CD14-positive monocyte (primary cell): ENCODE measurements around the gene SNAPC4. TPM values are rescaled to one million over a fixed set of nuclear protein-coding genes. Genes with fewer than 3 reads are reported as not detected.

Source experiments
- DNase-seq, 3 donors: peaks; one replicate each; pipeline ENCODE4 v3.0.0-alpha.2; 2011 to 2022
- H2AFZ ChIP-seq: 2 replicates; pipeline ENCODE4 v1.6.0; 2012; ENCODE audit warnings: mild to moderate bottlenecking, low read depth, low read length, inconsistent platforms; ENCODE audit not compliant: insufficient read depth, poor library complexity, severe bottlenecking
- H3K27ac ChIP-seq, 2 donors: 1 replicate in 1 of 2; 2 replicates in 1 of 2; pipeline ENCODE4 v1.5.1; 2012 to 2013; ENCODE audit warnings: low read length in 2 of 2, control low read depth in 1 of 2, inconsistent platforms in 1 of 2, low read depth in 1 of 2, mild to moderate bottlenecking in 1 of 2
- H3K27me3 ChIP-seq, 2 donors: one replicate each; pipeline versions ENCODE4 v1.6.0 to v1.6.1; 2011 to 2013; ENCODE audit warnings: low read length in 2 of 2; ENCODE audit not compliant: control insufficient read depth in 2 of 2, insufficient read depth in 2 of 2
- H3K36me3 ChIP-seq, 2 donors: replicated peaks in 1 of 2; 1 replicate in 1 of 2; 2 replicates in 1 of 2; pipeline versions ENCODE4 v1.5.1 to v1.6.1; 2012 to 2013; ENCODE audit warnings: low read length in 2 of 2, control low read depth in 1 of 2, inconsistent platforms in 1 of 2, mild to moderate bottlenecking in 1 of 2; ENCODE audit not compliant: insufficient read depth in 2 of 2, control insufficient read depth in 1 of 2
- H3K4me1 ChIP-seq, 2 donors: 1 replicate in 1 of 2; 2 replicates in 1 of 2; pipeline versions ENCODE4 v1.5.1 to v1.6.1; 2012 to 2013; ENCODE audit warnings: low read length in 2 of 2, control low read depth in 1 of 2, inconsistent platforms in 1 of 2, mild to moderate bottlenecking in 1 of 2, moderate library complexity in 1 of 2; ENCODE audit not compliant: insufficient read depth in 2 of 2, control insufficient read depth in 1 of 2
- H3K4me2 ChIP-seq: replicated peaks from 2 replicates; pipeline ENCODE3; 2012; ENCODE audit warnings: low read length, moderate library complexity, mild to moderate bottlenecking; ENCODE audit not compliant: poor library complexity, severe bottlenecking; ENCODE audit errors: extremely low read depth
- H3K4me3 ChIP-seq, 3 experiments: fragments of 200-600 bp in 1 of 3; sonication (generic) in 1 of 3; replicated peaks in 1 of 3; 1 replicate in 2 of 3; 2 replicates in 1 of 3; pipeline ENCODE4 v1.5.1; 2011 to 2013; ENCODE audit warnings: low read length in 3 of 3, mild to moderate bottlenecking in 3 of 3, control low read depth in 2 of 3, low read depth in 2 of 3, inconsistent platforms in 1 of 3, moderate library complexity in 1 of 3
- H3K79me2 ChIP-seq: 2 replicates; pipeline ENCODE4 v1.6.0; 2012; ENCODE audit warnings: mild to moderate bottlenecking, control low read depth, inconsistent platforms, low read length, moderate library complexity; ENCODE audit not compliant: insufficient read depth
- H3K9ac ChIP-seq: 2 replicates; pipeline ENCODE4 v1.6.0; 2017; ENCODE audit warnings: low read length, mild to moderate bottlenecking; ENCODE audit not compliant: insufficient read depth, poor library complexity, severe bottlenecking
- H3K9me3 ChIP-seq, 2 donors: replicated peaks in 1 of 2; 1 replicate in 1 of 2; 2 replicates in 1 of 2; pipeline versions ENCODE4 v1.5.1 to v1.6.1; 2012 to 2013; ENCODE audit warnings: low read length in 2 of 2, control low read depth in 1 of 2; ENCODE audit not compliant: control insufficient read depth in 1 of 2, insufficient read depth in 1 of 2
- H4K20me1 ChIP-seq: 2 replicates; pipeline ENCODE4 v1.6.0; 2012; ENCODE audit warnings: mild to moderate bottlenecking, low read length, control low read depth, moderate library complexity; ENCODE audit not compliant: insufficient read depth
- H3K27ac Mint-ChIP-seq, 7 donors: one replicate each; pipeline ENCODE4 v1.8.0; 2020; ENCODE audit warnings: mild to moderate bottlenecking in 7 of 7, mixed read lengths in 7 of 7, moderate library complexity in 6 of 7, inconsistent platforms in 2 of 7
- H3K27me3 Mint-ChIP-seq, 3 donors: one replicate each; pipeline ENCODE4 v1.8.0; 2021 to 2022; ENCODE audit warnings: low read depth in 3 of 3, mild to moderate bottlenecking in 3 of 3, mixed read lengths in 3 of 3, moderate library complexity in 3 of 3, inconsistent platforms in 1 of 3
- H3K36me3 Mint-ChIP-seq, 2 donors: one replicate each; pipeline ENCODE4 v1.8.0; 2020; ENCODE audit warnings: mixed read lengths in 2 of 2, inconsistent platforms in 1 of 2, mild to moderate bottlenecking in 1 of 2
- H3K4me1 Mint-ChIP-seq: one replicate; pipeline ENCODE4 v1.8.0; 2020; ENCODE audit warnings: mild to moderate bottlenecking, mixed read lengths
- H3K4me3 Mint-ChIP-seq, 2 donors: one replicate each; pipeline ENCODE4 v1.8.0; 2020; ENCODE audit warnings: mild to moderate bottlenecking in 2 of 2, mixed read lengths in 2 of 2, moderate library complexity in 1 of 2
- H3K9me3 Mint-ChIP-seq, 7 donors: one replicate each; pipeline ENCODE4 v1.8.0; 2020 to 2022; ENCODE audit warnings: mixed read lengths in 7 of 7, mild to moderate bottlenecking in 6 of 7, moderate library complexity in 6 of 7, inconsistent platforms in 2 of 7
- CTCF ChIP-seq: fragments of 200-600 bp; IDR thresholded peaks from one replicate; pipeline ENCODE4 v1.8.0; 2022; ENCODE audit warnings: antibody characterized with exemption, mild to moderate bottlenecking
- WGBS: methylation state at CpG from one replicate; pipeline ENCODE4 v1.1.5; 2013; ENCODE audit warnings: missing lambda C conversion rate; ENCODE audit not compliant: insufficient coverage; 5-methylcytosine and 5-hydroxymethylcytosine counted together
- intact Hi-C, 2 donors: fragments of 100-400 bp; cut with micrococcal nuclease; formaldehyde crosslinking; loops; one replicate each; pipeline versions ENCODE4 v1.15.0 to v1.15.1; 2023
- polyA plus RNA-seq, 3 donors: library from polyadenylated mRNA; depleted of rRNA in 1 of 3; unstranded in 2 of 3; stranded (reverse) in 1 of 3; fragments of 300-500 nt in 2 of 3; fragments of >200 nt in 1 of 3; fragmentation: Illumina TruSeq in 2 of 3; gene quantifications; 1 replicate in 2 of 3; 2 replicates in 1 of 3; pipeline ENCODE4 v1.2.3, GENCODE V29; 2012 to 2021

SNAPC4 gene
- polyA plus RNA-seq, 3 donors = 0.59 to 6.7 (median 1.2) TPM

- peaks cover 49 to 57% of the 10 kb centered on the region in 2 donors for H3K36me3 ChIP-seq
- 94% methylated on average over 39 of the region's 45 CpGs for WGBS
Measured at GRCh38 chr9:136367296-136368145, 32.4 kb downstream of the SNAPC4 start.

More at GRCh38 chr9:136367296-136368145, 32.4 kb downstream of the SNAPC4 start:
- H2AFZ ChIP-seq = no peak overlapping the region
- no peak overlapping the region for H3K4me3 ChIP-seq
- H3K36me3 Mint-ChIP-seq = peaks cover 25 to 44% of the 10 kb centered on the region in 2 donors
- DNase-seq = no peak
- H3K9ac ChIP-seq = no peak overlapping the region
- peaks cover 51% of the 10 kb centered on the region for H4K20me1 ChIP-seq
- no peaks in the 10 kb centered on the region for H3K9me3 ChIP-seq
- no peak overlapping the region for H3K27ac ChIP-seq
- TF ChIP-seq CTCF = no peak
- no peak overlapping the region for H3K4me2 ChIP-seq
- intact Hi-C loops = loop anchor here in 1 of 2 donors (10.0 kb wide), 1 partner anchor 117 kb away; the partner anchor contains the start of gene SEC16A
- peaks cover 1 to 2% (median 2%) of the 10 kb centered on the region in 3 donors for H3K27me3 Mint-ChIP-seq
- peaks cover 44 to 51% of the 10 kb centered on the region in 2 donors for H3K4me1 ChIP-seq
- H3K27ac Mint-ChIP-seq = no peak overlapping the region
- H3K79me2 ChIP-seq = peaks cover 16% of the 10 kb centered on the region
- H3K9me3 Mint-ChIP-seq = peaks cover 0 to 2% (median 0%) of the 10 kb centered on the region in 7 donors
- H3K4me1 Mint-ChIP-seq = peaks cover 28% of the 10 kb centered on the region
- no peak overlapping the region for H3K4me3 Mint-ChIP-seq
- no peaks in the 10 kb centered on the region for H3K27me3 ChIP-seq
